OCI-LY3 (cell line): ENCODE data around the gene REEP5.

ENCODE experiments used
- H2AFZ ChIP-seq: fragments of 200-600, 300-600 bp; shearing (Covaris generic); 2 replicates; pipeline ENCODE4 v1.6.0; 2014; ENCODE audit warnings: antibody characterized with exemption, low read depth, low read length
- H3K27ac ChIP-seq: fragments of 200-600, 300-600 bp; sonication (generic); 2 replicates; pipeline ENCODE4 v1.5.1; 2014; ENCODE audit warnings: mild to moderate bottlenecking, low read length, moderate library complexity, mixed read lengths
- H3K27me3 ChIP-seq: fragments of 200-600, 300-600 bp; sonication (generic); 2 replicates; pipeline ENCODE4 v1.6.1; 2014; ENCODE audit warnings: low read depth, low read length, mixed read lengths
- H3K36me3 ChIP-seq: fragments of 200-600, 300-600 bp; sonication (generic); replicated peaks from 2 replicates; pipeline ENCODE3; 2014; ENCODE audit warnings: low read depth, low read length, mixed read lengths
- H3K4me1 ChIP-seq: fragments of 300-600, 200-600 bp; sonication (generic); 2 replicates; pipeline ENCODE4 v1.6.1; 2014; ENCODE audit warnings: low read length, mixed read lengths
- H3K4me2 ChIP-seq: fragments of 200-600, 300-600 bp; sonication (generic); 2 replicates; pipeline ENCODE4 v1.6.1; 2014; ENCODE audit warnings: low read length, mixed read lengths
- H3K4me3 ChIP-seq: fragments of 300-600, 200-600 bp; sonication (generic); 2 replicates; pipeline ENCODE4 v1.5.1; 2014; ENCODE audit warnings: antibody characterized with exemption, mild to moderate bottlenecking, low read length, moderate library complexity
- H3K79me2 ChIP-seq: fragments of 300-600, 200-600 bp; shearing (Covaris generic); 2 replicates; pipeline ENCODE4 v1.6.1; 2014; ENCODE audit warnings: mild to moderate bottlenecking, low read length, mixed read lengths
- H3K9ac ChIP-seq: fragments of 300-600, 200-600 bp; shearing (Covaris generic); 2 replicates; pipeline ENCODE4 v1.6.0; 2014; ENCODE audit warnings: mild to moderate bottlenecking, low read length, moderate library complexity
- H3K9me3 ChIP-seq: fragments of 200-600, 300-600 bp; shearing (Covaris generic); 2 replicates; pipeline ENCODE4 v1.6.1; 2014; ENCODE audit warnings: low read length, mixed read lengths; ENCODE audit not compliant: insufficient read depth
- H4K20me1 ChIP-seq: fragments of 200-600, 300-600 bp; sonication (generic); 2 replicates; pipeline ENCODE4 v1.6.1; 2016; ENCODE audit warnings: low read length, mixed read lengths; ENCODE audit not compliant: insufficient read depth
- CTCF ChIP-seq: fragments of 200-600, 300-600 bp; sonication (generic); IDR thresholded peaks from 2 replicates; pipeline ENCODE4 v1.5.1; 2014; ENCODE audit warnings: antibody characterized with exemption, low read length, low read depth
- EZH2phosphoT487 ChIP-seq: fragments of 200-600 bp; shearing (Covaris generic); IDR thresholded peaks from 2 replicates; pipeline ENCODE4 v1.6.1; 2018; ENCODE audit warnings: antibody characterized with exemption, mixed run types, low read depth

Gene REEP5

GRCh38 chr5:112886975-112887374, 35.1 kb downstream of the REEP5 start:
- peaks cover 5% of the 10 kb centered on the region for H3K79me2 ChIP-seq
- H3K27ac ChIP-seq = no peak overlapping the region
- H3K9ac ChIP-seq = no peak overlapping the region
- no peaks in the 10 kb centered on the region for H3K27me3 ChIP-seq
- no peak overlapping the region for H2AFZ ChIP-seq
- no peaks in the 10 kb centered on the region for H3K9me3 ChIP-seq
- H3K4me1 ChIP-seq = no peaks in the 10 kb centered on the region
- TF ChIP-seq EZH2phosphoT487 = no peak
- TF ChIP-seq CTCF = no peak
- H4K20me1 ChIP-seq = no peaks in the 10 kb centered on the region
- no peak overlapping the region for H3K4me3 ChIP-seq
- no peak overlapping the region for H3K4me2 ChIP-seq
- H3K36me3 ChIP-seq = peaks cover 30% of the 10 kb centered on the region

GRCh38 chr5:112885001-112885400, 37.0 kb downstream of the REEP5 start:
- Histone ChIP-seq H3K79me2 (peaks cover 5% of the 10 kb centered on the region), H4K20me1 (no peaks in the 10 kb centered on the region), H3K9me3 (no peaks in the 10 kb centered on the region), H3K4me2 (no peak overlapping the region), H3K27me3 (no peaks in the 10 kb centered on the region), H3K4me3 (no peak overlapping the region), H3K27ac (no peak overlapping the region), H2AFZ (no peak overlapping the region), H3K9ac (no peak overlapping the region), H3K36me3 (peaks cover 36% of the 10 kb centered on the region), H3K4me1 (no peaks in the 10 kb centered on the region)
- TF ChIP-seq CTCF (no peak), EZH2phosphoT487 (no peak)

- Histone ChIP-seq H3K36me3 (peaks cover 40% of the 10 kb centered on the region), H3K27ac (no peak overlapping the region), H3K27me3 (no peaks in the 10 kb centered on the region), H4K20me1 (0 out of 2 replicates have a peak, but pooled peaks cover 4% of the 10 kb centered on the region), H3K9me3 (no peaks in the 10 kb centered on the region), H2AFZ (no peak overlapping the region), H3K9ac (no peak overlapping the region), H3K4me1 (peaks cover 7% of the 10 kb centered on the region), H3K79me2 (no peaks in the 10 kb centered on the region; the same call in 1 of the 2 replicates), H3K4me3 (no peak overlapping the region), H3K4me2 (no peak overlapping the region)
- TF ChIP-seq CTCF (no peak), EZH2phosphoT487 (no peak)
Measured at GRCh38 chr5:112883192-112883591, 38.8 kb downstream of the REEP5 start.

GRCh38 chr5:112880219-112880964, 41.6 kb downstream of the REEP5 start:
- no peak overlapping the region for H3K27ac ChIP-seq
- H3K9ac ChIP-seq = no peak overlapping the region
- no peaks in the 10 kb centered on the region for H3K9me3 ChIP-seq
- TF ChIP-seq CTCF = no peak
- TF ChIP-seq EZH2phosphoT487 = no peak
- H3K36me3 ChIP-seq = peaks cover 42% of the 10 kb centered on the region
- H2AFZ ChIP-seq = no peak overlapping the region
- no peaks in the 10 kb centered on the region for H3K79me2 ChIP-seq
- no peak overlapping the region for H3K4me3 ChIP-seq
- 0 out of 2 replicates have a peak, but pooled peaks cover 4% of the 10 kb centered on the region for H4K20me1 ChIP-seq
- no peaks in the 10 kb centered on the region for H3K27me3 ChIP-seq
- no peak overlapping the region for H3K4me2 ChIP-seq
- H3K4me1 ChIP-seq = peaks cover 7% of the 10 kb centered on the region
